Ecto neural progenitor cell (in vitro differentiated cells): Measurements from ENCODE around the gene DNASE1L2.
A peak's percentile ranks its signal among the peaks of the same experiment; 100 is the strongest.
"Not testable (repeated sequence)": the region's sequence is repeated elsewhere in the genome, so short reads cannot be mapped to it uniquely, and the experiment has no call there.

Experiments
- DNase-seq: peaks from one replicate; pipeline ENCODE4 v3.0.0-alpha.2; 2018; ENCODE audit warnings: low spot score

Gene DNASE1L2

GRCh38 chr16:2238838-2239675, 2.8 kb downstream of the DNASE1L2 start:
- DNase-seq = peak; percentile 64

GRCh38 chr16:2240331-2240730, 4.1 kb downstream of the DNASE1L2 start:
- not testable (repeated sequence) for DNase-seq

GRCh38 chr16:2242598-2242997, 6.4 kb downstream of the DNASE1L2 start:
- DNase-seq = no peak

GRCh38 chr16:2243031-2243528, 6.8 kb downstream of the DNASE1L2 start:
- no peak for DNase-seq

GRCh38 chr16:2243781-2244180, 7.5 kb downstream of the DNASE1L2 start:
- no peak for DNase-seq

GRCh38 chr16:2244301-2244700, 8.1 kb downstream of the DNASE1L2 start:
- DNase-seq = no peak

- DNase-seq = no peak
These were observed 8.9 kb downstream of the DNASE1L2 start for GRCh38 chr16:2244926-2245795.

GRCh38 chr16:2246301-2246885, 10.1 kb downstream of the DNASE1L2 start:
- no peak for DNase-seq

GRCh38 chr16:2250652-2251295, 14.5 kb downstream of the DNASE1L2 start:
- DNase-seq = no peak

GRCh38 chr16:2251296-2252111, 15.3 kb downstream of the DNASE1L2 start, which contains the start of gene ECI1:
TSS of gene ECI1 (minus strand) at chr16:2251587. CDS start at chr16:2251566, 21 bp downstream.
- peak; percentile 96 for DNase-seq

GRCh38 chr16:2252806-2253148, 16.5 kb downstream of the DNASE1L2 start:
- DNase-seq = no peak

GRCh38 chr16:2253293-2253692, 17.0 kb downstream of the DNASE1L2 start:
- no peak for DNase-seq

- no peak for DNase-seq
These were observed 20.4 kb downstream of the DNASE1L2 start for GRCh38 chr16:2256531-2257140.

GRCh38 chr16:2257726-2258125, 21.5 kb downstream of the DNASE1L2 start:
- DNase-seq = no peak

GRCh38 chr16:2258530-2258929, 22.3 kb downstream of the DNASE1L2 start:
- not testable (repeated sequence) for DNase-seq

- no peak for DNase-seq
These were observed 24.0 kb downstream of the DNASE1L2 start for GRCh38 chr16:2260250-2260649.

GRCh38 chr16:2263026-2263425, 26.8 kb downstream of the DNASE1L2 start:
- DNase-seq = not testable (repeated sequence)

GRCh38 chr16:2266887-2267286, 30.6 kb downstream of the DNASE1L2 start:
- DNase-seq = not testable (repeated sequence)

GRCh38 chr16:2267505-2267912, 31.3 kb downstream of the DNASE1L2 start:
- DNase-seq = not testable (repeated sequence)

- peak; percentile 98 for DNase-seq
These were observed 31.8 kb downstream of the DNASE1L2 start, which contains the start of gene RNPS1 for GRCh38 chr16:2267913-2268666. TSS of gene RNPS1 (minus strand) at chr16:2268126. CDS start at chr16:2264643, 3,483 bp downstream.
